HG03575 (cell line): ENCODE results near the gene SLC16A9.

Experiments used
- ATAC-seq: cut with Tn5 transposase; IDR thresholded peaks from one replicate; pipeline ENCODE4 v1.9.1; 2021; ENCODE audit not compliant: unreplicated experiment, insufficient number of reproducible peaks, low FRiP score; ENCODE audit errors: extremely low read depth

SLC16A9 gene

DNA sequence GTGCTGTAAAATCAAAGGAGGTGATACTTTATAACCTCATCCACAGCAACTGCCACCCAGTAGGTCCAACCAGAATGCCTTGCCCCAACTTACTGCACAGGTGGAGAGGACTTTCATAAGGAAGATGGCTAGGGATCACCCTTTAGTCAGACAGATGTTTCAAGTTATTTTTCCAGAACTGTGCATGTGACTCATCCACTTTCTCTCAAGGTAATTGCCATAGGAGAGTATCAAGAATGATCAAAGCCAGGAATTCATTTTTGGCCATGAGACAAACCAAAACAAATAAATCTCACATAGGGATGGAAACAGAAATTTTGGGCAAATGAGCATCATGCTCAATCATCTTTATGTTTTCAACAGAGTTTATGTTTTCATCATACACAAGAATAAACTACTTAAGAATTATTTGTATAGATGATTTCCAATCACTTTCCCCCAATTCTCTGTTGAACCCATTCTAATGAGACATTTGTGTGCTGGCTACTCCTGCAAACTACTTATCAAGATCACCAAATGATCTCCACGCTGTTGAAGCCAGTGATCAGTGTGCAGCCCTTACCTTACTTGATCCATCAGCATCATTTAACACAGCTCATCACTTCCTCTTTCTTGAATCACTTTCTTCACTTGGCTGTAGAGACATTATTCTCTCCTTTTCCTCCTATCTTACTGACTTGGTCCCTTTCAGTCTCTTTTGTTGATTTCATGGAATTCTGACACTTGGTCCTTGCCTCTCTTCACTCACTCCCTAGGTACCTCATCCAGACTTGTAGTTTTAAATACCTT, 74.0 kb downstream of the SLC16A9 start:
- ATAC-seq = no peak

DNA sequence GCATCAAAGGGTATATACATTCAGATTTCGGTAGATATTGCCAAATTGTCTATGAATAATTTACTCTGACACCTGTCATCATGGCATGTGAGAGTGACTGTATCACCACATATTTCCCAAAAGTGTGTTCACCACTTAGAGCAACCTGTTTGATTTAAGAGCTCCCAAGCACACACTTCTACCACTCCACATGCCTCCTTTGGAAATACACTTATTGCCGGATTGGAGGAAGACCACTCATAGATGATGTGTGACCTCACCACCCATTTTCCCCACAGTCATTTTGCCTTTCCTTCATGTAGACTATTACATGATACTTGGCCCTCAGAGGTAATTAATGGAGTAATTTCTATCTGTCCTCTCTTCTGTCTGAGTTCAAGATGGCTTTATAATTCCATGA, 75.5 kb downstream of the SLC16A9 start:
- ATAC-seq = no peak

DNA sequence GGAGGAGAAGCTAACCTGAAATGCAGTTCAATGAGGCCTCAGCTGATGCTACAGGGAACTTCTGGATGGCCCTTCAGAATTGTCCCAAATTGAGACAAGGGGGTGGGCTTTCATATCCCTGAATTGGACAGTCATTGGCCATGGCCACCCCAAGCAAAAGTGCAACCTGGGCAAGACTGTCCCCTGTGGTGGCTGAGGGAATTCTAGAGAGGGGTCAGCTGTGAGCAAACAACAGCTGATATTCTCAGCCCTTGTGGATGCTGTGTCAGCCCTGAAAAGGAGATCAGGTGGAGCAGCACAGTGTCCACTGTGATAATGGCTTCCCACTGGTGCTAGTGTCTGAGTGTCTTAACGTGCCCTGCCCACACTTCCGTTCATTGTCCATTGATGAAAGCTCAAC, 76.6 kb downstream of the SLC16A9 start:
- no peak for ATAC-seq

DNA sequence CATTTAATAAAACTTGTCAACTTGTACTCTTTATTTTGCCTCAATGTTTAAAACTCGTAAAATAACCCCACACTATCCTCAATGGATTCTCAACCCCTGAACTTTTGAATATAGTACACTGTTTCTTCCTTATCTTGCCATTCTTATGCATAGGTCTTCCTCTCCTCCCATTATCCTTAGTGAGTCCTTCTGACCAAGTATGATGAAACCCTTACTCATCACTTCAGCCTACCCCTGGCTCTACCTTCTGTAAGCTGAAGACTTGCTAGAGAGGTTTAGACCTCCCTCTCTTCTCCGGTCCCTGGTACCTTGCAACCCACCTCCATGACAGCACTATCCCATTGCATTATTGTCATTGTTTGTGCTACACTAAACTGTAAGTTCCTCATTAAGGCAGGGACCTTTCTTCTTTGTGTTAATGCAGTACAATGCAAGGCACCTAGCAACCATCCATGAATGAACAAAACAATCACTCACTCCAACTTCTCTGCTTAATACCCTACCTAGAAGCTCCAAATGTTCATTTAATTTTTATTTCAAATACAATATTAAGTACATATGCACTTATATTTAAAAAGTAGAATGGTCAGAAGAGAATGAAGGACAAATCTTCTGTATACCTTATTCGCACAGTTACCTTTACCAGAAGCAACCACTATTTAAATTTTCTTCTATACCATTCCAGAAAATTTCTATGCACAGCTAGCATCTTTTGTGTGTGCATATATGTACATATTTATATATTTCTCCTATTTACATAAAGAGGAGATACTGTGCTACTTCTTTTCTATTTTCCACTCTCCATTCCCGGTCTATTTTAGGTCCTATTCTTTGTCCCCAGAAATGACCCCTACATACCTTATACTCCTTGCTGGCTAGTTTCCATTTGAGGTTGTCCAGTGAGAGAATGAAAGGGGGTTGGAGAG, 77.5 kb downstream of the SLC16A9 start:
- no peak for ATAC-seq

DNA sequence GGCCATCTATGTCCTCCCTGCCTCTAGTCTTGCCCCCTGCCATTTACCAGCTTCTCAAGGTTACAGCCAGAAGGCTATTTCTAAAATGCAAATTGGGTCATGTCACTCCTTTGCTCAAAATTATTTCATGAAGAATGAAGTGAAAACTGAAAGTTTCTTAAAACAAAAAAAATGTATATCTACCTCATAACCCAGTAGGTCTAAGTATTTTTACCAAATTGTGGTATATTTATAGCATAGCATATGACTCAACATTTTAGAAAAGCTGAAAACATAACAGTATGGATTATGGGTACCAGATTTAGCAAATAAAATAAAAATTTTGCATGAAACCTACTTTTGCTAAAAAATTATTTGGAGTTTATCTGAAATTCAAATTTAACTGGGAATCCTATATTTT, 78.4 kb downstream of the SLC16A9 start:
- peak; percentile 69 for ATAC-seq

DNA sequence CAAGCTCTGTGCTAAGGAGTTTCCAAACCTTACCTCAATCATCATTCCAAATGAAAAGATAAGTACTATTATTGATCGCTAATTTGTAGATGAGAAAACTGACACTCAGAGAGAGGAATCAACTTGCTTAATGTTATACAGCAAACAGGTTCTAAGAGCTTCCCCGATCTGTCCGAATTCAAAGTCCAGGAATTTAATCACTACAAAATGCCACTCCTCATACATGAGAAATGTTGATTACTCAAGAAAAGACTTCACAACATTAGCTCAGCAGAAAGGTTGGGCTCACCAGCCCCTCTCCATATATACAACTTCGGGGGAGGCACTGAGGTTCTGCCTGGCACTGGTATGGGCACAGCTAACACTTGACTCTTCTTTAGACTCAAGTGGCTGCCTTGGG, 80.7 kb downstream of the SLC16A9 start:
- ATAC-seq = no peak

DNA sequence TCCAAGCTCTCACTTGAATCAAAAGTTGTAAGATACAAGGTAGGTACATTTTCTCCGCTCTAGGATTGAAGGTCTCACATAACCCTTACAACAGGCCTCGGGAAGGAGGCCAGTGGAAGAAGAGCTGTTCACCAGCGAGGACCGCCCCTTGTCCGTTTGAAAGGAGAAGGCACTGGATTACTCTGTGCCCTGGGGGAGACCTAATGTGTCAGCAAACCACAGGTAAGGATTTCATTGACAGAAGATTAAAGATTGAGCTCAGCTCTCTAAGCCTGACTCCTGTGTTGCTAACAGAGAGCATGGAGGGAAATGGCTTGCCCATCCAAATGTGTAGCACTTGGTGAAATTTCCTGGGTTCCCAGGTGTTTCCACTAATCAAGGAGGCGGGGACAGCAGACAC, 81.2 kb downstream of the SLC16A9 start:
- no peak for ATAC-seq

DNA sequence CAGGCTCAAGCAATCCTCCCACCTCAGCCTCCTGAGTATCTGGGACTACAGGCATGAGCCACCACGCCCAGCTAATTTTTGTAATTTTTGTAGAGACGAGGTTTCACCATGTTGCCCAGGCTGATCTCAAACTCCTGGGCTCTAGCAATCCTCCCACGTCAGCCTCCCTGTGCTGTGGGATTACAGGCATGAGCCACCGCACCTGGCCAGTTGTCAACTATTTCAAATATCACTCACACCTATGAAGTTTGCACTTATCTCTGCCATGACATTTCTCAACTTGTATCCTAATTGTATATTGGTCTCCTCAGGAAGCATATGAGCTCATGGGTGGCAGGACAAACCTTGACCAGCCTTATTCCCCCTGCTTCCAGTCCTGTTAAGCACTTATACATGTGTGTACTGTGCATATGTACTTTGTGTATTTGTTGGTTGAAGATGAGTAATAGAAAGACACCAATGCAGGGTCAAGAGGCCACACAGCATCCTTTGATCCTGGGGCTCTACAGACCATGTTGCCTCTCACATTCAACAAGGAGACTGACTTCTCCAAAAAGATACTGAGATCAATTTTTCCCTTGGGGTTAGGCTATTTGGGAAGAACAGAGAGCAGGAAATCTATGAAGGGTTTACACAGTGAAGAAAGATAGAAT, 82.2 kb downstream of the SLC16A9 start:
- ATAC-seq = no peak

DNA sequence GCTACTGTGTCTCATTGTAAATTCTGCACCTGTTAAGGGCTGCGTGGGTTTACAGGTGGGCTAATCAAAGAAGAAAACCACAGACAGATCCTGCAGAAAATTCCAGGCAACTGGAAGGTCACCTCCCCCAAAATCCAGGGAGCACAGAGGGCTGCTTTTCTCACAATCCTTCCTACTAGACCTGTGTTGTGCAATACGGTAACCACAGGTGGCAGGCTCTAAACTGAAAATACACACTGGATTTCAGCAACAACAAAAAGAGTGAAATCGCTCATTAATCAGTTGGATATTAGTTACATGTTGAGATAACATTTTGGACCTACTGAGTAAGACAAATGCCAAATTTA, 83.2 kb downstream of the SLC16A9 start:
- ATAC-seq = no peak

DNA sequence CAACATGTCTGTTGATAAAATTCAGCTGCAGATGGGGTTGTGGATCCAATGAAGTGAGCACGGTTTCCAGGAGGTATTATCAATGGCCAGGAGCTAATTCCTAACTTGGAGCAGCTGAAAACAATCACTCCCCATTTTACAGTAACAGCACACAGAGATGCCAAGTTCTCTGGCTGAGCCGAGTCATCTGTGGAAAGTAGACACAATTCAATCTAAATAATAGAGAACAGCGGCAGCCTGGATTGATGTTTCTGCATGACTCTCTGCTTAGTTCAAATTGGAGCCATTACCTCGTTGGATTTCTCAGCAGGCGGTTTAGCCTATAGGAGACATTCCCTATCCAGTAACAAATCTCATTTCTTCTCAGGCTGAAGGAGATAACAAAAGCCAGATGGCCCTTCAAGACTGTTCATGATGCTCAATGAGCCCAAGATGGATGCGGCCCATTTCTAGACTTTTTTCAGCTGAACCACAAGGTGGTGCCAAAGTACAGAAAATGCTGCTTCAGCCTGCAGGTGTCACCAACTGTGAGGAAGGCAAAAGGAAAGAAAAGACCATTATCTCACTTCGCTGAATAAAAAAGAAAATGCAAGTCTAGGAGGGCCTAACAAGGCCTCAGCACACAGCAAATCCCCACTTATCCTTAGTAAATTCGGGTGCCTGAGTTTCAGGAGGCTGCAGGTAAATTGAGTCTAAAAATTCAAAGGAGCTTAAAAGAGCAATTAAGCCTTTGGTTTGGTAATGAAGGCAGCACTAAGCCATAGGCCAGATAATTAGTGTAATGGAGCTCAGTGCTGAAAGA, 83.7 kb downstream of the SLC16A9 start:
- peak; percentile 71 for ATAC-seq

DNA sequence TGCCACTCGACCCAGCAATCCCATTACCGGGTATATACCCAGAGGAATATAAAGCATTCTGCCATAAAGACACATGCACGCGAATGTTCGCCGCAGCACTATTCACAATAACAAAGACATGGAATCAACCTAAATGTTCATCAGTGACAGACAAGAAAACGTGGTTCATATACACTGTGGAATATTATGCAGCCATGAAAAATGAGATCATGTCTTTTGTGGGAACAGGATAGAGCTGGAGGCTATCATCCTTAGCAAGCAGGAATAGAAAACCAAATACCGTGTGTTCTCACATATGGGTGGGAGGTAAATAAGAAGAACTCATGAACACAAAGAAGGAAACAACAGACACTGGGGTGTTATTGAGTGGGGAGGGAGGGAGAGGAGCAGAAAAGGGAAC, 84.7 kb downstream of the SLC16A9 start:
- no peak for ATAC-seq

DNA sequence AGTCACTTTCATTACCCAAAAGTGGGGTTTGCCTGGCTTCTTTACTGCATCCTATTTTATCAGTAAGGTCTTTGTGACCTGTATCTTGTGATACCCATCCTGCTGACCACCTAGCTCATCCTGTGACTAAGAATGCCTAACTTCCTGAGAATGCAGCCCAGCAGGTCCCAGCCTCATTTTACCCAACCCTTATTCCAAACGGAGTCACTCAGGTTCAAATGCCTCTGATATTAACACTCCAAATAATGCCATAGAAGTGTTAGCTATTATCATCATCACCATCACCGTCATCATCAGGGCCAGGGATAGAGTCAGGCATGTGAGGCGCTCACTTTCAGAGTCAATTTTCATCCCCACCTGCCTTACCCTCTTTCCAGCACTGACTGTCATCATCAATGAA, 85.5 kb downstream of the SLC16A9 start:
- ATAC-seq = no peak

DNA sequence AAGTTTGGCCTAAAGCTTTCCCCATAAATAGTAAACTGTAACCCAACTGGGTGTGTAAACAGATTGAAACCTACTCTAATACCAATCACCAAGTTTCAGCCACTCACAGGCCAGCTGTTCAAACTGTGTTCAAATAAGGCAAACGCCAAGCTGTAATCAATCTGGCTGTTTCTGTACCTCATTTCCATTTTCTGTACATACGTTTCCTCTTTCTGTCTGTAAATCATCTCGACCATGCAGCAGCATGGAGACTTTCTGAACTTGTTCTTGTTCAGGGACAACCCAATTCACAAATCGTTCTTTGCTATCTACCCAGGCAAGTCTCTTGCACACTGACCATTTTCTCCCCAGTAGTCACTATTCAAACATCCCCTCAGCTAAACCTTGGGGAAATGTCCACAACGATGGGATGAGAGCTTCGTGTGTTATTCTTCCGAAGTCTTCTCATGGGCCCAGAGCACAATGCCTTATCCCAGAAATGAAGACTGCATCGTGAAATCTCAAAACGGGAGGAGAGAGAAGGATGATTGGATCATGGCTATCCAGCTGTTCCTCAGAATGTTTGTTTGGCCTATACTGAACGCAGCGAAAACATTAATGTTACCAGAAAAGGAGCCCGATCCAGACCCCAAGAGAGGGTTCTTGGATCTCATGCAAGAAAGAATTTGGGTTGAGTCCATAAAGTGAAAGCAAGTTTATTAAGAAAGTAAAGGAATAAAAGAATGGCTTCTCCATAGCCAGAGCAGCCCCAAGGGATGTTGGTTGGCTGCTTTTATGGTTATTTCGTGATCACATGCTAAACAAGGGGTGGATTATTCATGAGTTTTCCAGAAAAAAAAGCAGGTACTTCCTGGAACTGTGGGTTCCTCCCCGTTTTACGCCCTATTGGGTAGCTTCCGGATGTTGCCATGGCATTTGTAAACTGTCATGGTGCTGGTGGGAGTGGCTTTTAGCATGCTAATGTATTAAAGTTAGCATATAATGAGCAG, 86.2 kb downstream of the SLC16A9 start:
- ATAC-seq = no peak

DNA sequence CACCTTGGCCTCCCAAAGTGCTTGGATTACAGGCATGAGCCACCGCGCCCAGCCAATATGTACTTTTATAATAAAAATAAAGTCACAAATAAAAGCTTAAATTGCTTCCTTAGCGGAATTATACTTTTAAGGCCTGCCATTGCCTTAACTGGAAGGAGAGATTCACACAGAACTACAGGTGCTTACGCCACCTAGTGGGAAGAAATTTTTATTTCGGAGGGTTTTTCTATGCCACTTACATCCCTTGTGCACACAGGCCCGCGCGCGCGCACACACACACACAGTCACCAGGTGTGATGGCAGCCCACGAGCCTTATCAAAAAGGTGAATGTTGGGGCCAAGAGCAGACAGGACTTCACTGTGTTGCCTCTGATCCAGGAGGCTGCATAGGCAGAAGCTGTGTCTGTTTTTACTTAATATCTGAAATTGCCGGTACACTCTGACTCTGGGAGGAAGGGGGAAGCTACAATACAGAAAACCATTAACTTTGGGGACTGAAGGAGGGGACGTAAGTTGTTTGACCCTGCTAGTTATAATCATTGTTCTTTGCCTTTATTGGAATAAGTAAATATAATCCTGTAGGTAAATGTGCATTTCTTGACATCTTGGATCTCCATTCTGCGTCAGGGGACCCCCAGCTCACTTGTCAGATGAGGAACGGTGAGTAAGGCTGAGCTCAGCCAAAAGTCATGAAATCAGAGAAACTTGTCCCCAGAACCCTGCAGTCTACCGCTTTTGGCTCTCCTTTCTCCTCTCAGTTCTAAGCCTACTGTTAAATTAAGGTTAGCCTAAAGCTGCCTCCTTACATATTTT, 87.1 kb downstream of the SLC16A9 start:
- no peak for ATAC-seq

DNA sequence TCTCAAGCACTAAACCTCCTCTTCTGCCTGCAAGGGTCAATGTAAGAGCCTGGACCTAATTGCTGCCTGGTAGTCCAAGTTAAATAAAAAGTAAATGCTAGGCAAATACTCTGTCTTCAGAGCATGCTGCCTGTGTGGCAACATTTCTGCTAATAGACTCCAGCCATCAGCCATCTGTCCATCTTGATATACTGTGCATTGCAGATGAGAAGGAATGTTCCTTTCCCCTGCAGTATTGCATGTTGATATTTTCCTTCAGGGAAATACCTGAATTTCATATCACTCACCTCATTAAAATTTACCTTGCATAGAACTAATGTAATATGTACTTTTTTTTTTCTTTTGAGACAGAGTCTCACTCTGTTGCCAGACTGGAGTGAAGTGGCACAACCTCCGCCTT, 87.9 kb downstream of the SLC16A9 start:
- ATAC-seq = no peak

DNA sequence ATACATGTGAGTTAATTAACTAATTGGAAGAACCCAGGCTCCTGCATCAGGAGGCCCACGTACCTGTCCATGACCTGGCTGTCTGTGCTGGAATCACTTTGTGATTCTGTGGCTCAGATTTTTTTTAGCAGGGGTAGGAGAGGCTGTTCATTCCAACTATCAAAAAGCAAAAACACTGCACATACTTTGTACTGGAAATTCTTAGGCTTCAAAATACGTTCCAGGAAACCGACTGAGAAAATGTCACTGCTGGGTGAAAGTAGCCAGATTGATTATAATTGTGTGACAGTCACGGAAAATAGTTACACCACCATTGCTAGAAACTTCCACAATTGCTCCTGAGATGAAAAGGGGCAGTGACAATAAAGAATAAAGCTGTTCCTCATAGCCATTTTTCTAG, 91.0 kb downstream of the SLC16A9 start:
- no peak for ATAC-seq

DNA sequence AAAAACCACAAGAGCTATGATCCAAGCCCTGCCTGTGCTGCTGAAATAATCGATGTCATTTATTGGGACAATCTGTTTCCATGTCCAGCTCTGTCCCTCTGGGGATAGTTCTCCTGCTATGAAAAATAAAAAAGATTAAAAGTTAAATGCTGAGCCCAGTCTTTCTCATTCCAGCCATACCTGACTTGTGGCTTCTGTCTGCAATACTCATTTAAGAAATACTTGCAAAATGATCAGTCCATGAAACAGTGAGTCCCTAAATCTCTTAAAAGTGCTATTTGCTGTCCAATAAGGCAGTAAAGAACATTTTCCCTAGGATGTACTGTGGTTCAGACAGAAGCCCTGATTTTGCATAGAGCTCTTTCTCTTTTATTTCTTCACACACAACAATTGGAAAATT, 91.7 kb downstream of the SLC16A9 start:
- ATAC-seq = no peak
